ENCODE measurements around the gene KRT4.

The KRT4 gene

GRCh38 chr12:52822771-52823510 lies 9.0 kb upstream of the KRT4 start:
- H3K4me3 ChIP-seq (ENCODE audit: low read depth, low read length), result no peak overlapping the region

GRCh38 chr12:52821826-52822660 lies 8.1 kb upstream of the KRT4 start:
- H3K4me3 ChIP-seq (ENCODE audit: low read depth, low read length), result no peak overlapping the region

GRCh38 chr12:52821071-52821730 lies 7.3 kb upstream of the KRT4 start:
- H3K4me3 ChIP-seq (ENCODE audit: low read depth, low read length), result no peak overlapping the region

DNA sequence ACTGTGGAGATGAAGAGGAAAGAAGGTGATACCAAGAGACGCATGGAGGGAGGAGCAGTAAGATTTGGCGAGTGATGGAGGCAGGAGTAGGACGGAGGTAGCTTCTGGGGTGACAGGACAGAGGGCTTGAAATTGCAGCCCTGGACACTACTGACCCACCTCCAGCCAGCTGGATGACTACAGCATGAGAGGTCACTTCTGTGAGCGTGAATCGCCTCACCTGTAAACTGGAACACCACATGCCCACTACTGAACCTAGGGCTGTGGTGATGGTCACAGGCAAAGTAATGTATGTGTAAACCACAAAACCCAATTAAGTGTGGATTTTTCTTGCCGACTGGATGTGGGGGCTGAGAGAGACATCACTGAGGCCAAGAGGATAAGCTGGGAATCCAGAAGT lies 6.6 kb upstream of the KRT4 start:
- no peak overlapping the region for H3K4me3 ChIP-seq (ENCODE audit: low read depth, low read length)

DNA sequence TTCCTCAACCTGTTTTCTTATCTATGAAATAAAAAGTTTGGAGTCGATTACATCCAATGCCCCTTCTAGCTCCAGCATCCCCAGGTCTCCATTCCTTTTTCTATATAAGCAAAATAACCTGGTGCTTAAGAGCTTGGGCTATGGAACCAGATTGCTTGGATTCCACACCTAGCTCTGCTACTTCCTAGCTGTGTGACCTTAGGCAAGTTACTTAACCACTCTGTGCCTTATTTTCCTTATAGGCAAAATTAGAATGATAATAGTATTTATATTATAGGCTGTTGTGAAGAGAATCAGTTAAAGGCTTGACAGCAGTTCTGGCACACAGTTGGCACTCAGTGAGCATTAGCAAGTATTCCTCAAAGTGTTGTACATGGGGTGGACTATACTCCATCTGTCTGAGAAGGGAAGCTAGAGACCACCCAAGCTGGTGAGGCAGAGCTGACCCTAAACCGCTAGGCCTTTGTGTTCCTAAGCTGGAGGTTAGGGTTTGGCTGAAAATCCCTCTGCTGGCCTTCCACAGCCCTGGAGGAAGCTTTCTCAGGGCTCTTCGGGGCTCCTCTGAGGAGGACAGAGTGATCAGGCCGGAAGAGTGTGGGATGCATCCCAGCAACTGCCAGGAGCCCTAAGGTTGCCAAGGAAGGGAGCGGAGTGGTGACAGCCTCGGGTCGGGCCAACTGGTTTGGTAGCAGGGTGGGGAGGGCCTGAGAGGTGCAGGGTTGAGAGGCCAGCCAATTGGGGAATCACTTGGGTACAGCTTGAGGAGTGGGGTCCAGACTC lies 6.0 kb upstream of the KRT4 start:
- no peak overlapping the region for H3K4me3 ChIP-seq (ENCODE audit: low read depth, low read length)

- no peak overlapping the region for H3K4me3 ChIP-seq (ENCODE audit: low read depth, low read length)
Observed at GRCh38 chr12:52818887-52819420, 5.0 kb upstream of the KRT4 start.

- no peak overlapping the region for H3K4me3 ChIP-seq (ENCODE audit: low read depth, low read length)
Observed at GRCh38 chr12:52818388-52818787, 4.5 kb upstream of the KRT4 start.

DNA sequence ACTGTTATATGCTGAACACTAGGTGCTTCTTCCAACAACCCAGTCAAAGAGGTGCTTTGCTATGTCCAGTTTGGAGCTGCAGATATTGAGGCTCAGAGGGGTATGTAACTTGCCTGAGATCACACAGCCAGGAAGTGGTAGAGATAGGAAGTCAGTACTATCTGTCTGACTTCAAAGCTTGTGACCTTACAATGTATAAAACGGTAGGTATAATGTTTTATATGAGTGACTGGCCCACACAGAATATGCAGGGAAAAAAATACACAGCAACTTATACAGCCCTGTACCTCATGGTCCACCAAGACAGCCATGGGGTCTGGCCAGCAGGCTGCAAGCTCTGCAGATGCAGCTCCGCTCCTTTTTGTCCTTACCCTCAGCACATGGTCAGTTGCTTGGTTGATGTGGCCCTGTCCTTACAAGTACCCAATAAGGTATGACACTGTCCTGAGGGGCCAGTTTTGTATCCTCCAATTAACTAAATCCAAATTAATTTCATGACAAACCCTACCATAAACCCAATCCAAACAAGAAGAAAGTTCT lies 3.9 kb upstream of the KRT4 start:
- no peak overlapping the region for H3K4me3 ChIP-seq (ENCODE audit: low read depth, low read length)

- H3K4me3 ChIP-seq (ENCODE audit: low read depth, low read length), result no peak overlapping the region
Observed at GRCh38 chr12:52817003-52817698, 3.2 kb upstream of the KRT4 start.

GRCh38 chr12:52815676-52816588 lies 2.0 kb upstream of the KRT4 start:
- no peak overlapping the region for H3K4me3 ChIP-seq (ENCODE audit: low read depth, low read length)

DNA sequence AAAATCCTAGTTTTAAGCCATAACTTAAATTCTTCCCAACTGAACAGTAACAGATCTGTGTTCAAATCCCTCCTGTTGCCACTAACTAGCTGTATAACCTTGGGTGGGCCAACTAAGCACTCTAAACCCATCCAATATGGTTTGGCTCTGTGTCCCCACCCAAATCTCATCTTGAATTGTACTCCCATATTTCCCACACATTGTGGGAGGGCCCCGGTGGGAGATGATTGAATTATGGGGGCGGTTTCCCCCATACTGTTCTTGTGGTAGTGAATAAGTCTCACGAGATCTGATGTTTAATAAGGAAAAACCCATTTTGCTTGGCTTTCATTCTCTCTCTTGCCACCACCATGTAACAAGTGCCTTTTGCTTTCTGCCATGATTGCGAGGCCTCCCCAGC lies 1.2 kb upstream of the KRT4 start:
- no peak overlapping the region for H3K4me3 ChIP-seq (ENCODE audit: low read depth, low read length)

DNA sequence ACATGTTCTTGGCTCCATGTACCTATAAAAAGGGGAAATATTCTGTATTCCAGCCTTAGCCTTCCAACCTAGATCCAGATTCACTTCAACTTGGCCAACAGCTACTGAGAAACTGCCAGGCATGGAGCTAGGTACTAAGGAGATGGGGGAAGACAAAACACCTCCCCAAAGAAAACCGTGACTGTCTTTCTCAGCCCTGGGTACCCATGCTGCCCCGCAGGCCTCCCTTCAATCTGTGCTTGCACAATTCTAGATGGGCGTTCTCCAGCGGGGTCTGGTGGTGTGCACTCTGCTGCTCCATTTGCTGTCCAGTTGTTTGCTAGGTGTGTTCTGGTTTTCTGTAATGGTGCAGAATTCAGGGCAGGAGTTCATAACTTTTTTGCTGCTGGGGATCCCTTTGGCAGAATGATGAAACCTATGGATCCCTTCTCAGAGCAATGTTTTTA lies 817 bp upstream of the KRT4 start:
- no peak overlapping the region for H3K4me3 ChIP-seq (ENCODE audit: low read depth, low read length)

GRCh38 chr12:52813203-52813819 lies 605 bp downstream of the KRT4 start:
- no peak overlapping the region for H3K4me3 ChIP-seq (ENCODE audit: low read depth, low read length)

GRCh38 chr12:52812749-52813148 lies 1.2 kb downstream of the KRT4 start:
- no peak overlapping the region for H3K4me3 ChIP-seq (ENCODE audit: low read depth, low read length)

- H3K4me3 ChIP-seq (ENCODE audit: low read depth, low read length), result no peak overlapping the region
Observed at GRCh38 chr12:52812073-52812400, 1.9 kb downstream of the KRT4 start.

- no peak overlapping the region for H3K4me3 ChIP-seq (ENCODE audit: low read depth, low read length)
Observed at GRCh38 chr12:52811191-52812072, 2.5 kb downstream of the KRT4 start.

DNA sequence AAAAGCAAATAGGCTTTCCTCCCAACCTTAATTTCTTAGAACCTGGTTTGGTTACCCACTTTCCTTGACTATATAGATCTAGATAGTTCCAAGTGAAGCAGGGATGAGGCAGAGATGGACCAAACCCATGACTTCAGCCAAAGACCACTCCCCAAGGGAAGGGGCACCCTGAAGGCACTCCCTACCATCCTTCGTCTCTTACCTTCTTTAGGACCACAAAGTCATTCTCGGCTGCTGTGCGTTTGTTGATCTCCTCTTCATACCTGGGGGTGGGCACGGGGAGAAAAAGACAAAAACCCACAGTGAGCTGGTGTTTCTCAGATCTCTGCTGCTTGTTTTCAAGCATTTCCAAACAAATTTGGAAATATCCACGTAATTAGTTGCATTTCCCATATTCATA lies 3.4 kb downstream of the KRT4 start:
- no peak overlapping the region for H3K4me3 ChIP-seq (ENCODE audit: low read depth, low read length)

DNA sequence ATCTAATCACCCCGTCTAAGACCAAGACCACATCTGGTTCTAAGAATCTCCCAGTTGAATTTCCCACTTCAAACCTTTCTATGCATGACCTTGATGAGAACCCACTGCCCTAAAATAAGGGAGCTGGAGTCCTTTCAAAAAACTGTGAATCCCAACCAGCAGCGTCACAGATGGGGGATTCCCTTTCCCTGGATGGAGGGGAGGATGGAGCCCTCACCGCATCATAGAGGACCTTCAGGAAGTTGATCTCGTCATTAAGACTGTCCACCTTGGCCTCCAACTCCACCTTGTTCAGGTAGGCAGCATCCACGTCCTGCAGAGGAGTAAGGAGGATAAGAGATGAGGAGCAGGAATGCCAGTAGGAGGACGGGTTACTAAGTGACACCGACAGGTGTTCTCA lies 4.8 kb downstream of the KRT4 start:
- no peak overlapping the region for H3K4me3 ChIP-seq (ENCODE audit: low read depth, low read length)
